B cell (primary cell): ENCODE data around the gene ENO2. TPM values are rescaled to one million over a fixed set of nuclear protein-coding genes. Genes with fewer than 3 reads are reported as not detected.

Experiments
- ATAC-seq: fragments of 200-7000 bp; cut with Tn5 transposase; one replicate; pipeline ENCODE4 v1.10.0; 2021; ENCODE audit warnings: low read depth, mild to moderate bottlenecking, moderate number of reproducible peaks, moderate library complexity
- CTCF ChIA-PET: fragments of 350-600 bp; sonication (Branson Sonifier 250); formaldehyde crosslinking; loops from one replicate; lab custom pipeline; 2021; ENCODE audit warnings: antibody characterized with exemption, inconsistent platforms; lab: Charles Lee
- POLR2A ChIA-PET: fragments of 350-600 bp; sonication (Branson Sonifier 250); formaldehyde crosslinking; loops from one replicate; lab custom pipeline; 2021; ENCODE audit warnings: antibody characterized with exemption; lab: Charles Lee
- DNase-seq: peaks from one replicate; pipeline ENCODE4 v3.0.0; 2013
- H2AFZ ChIP-seq: 2 replicates; pipeline ENCODE4 v1.6.1; 2012; ENCODE audit warnings: mild to moderate bottlenecking, low read depth, low read length; ENCODE audit not compliant: insufficient read depth, poor library complexity, severe bottlenecking
- H3K27ac ChIP-seq, 2 donors: 1 replicate in 1 of 2; 2 replicates in 1 of 2; pipeline ENCODE4 v1.5.1; 2012 to 2013; ENCODE audit warnings: low read length in 2 of 2, mild to moderate bottlenecking in 2 of 2, moderate library complexity in 1 of 2
- H3K27me3 ChIP-seq, 4 experiments: fragments of 200-600 bp in 1 of 4; sonication (generic) in 1 of 4; replicated peaks in 1 of 4; 1 replicate in 2 of 4; 2 replicates in 2 of 4; pipeline versions ENCODE4 v1.6.1 to v1.7.0; 2013 to 2016; ENCODE audit warnings: low read length in 3 of 4, mild to moderate bottlenecking in 2 of 4, mixed read lengths in 1 of 4, moderate library complexity in 1 of 4; ENCODE audit not compliant: insufficient read depth in 4 of 4, control insufficient read depth in 3 of 4; ENCODE audit errors: control extremely low read depth in 1 of 4
- H3K36me3 ChIP-seq, 2 experiments: replicated peaks in 1 of 2; 1 replicate in 1 of 2; 2 replicates in 1 of 2; pipeline versions ENCODE4 v1.6.1 to v1.7.1; 2013; ENCODE audit warnings: low read length in 1 of 2; ENCODE audit not compliant: insufficient read depth in 2 of 2, control insufficient read depth in 1 of 2; ENCODE audit errors: control extremely low read depth in 1 of 2, extremely low read depth in 1 of 2
- H3K4me1 ChIP-seq, 2 donors: fragments of 200-600 bp in 1 of 2; sonication (generic) in 1 of 2; 1 replicate in 1 of 2; 2 replicates in 1 of 2; pipeline versions ENCODE4 v1.5.1 to v1.6.1; 2013 to 2017; ENCODE audit warnings: low read length in 2 of 2; ENCODE audit not compliant: control insufficient read depth in 2 of 2, insufficient read depth in 2 of 2
- H3K4me2 ChIP-seq: replicated peaks from 2 replicates; pipeline ENCODE3; 2012; ENCODE audit warnings: mild to moderate bottlenecking, low read depth, low read length; ENCODE audit not compliant: poor library complexity, severe bottlenecking
- H3K4me3 ChIP-seq, 5 experiments: fragments of 200-600 bp in 1 of 5; sonication (generic) in 1 of 5; 1 replicate in 3 of 5; 2 replicates in 2 of 5; pipeline versions ENCODE4 v1.5.1 to v1.7.0; 2011 to 2016; ENCODE audit warnings: low read length in 4 of 5, mild to moderate bottlenecking in 4 of 5, low read depth in 2 of 5, control low read depth in 1 of 5, moderate library complexity in 1 of 5; ENCODE audit not compliant: insufficient read depth in 1 of 5; ENCODE audit errors: control extremely low read depth in 1 of 5, extremely low read depth in 1 of 5
- H3K79me2 ChIP-seq: fragments of 200-600 bp; sonication (generic); one replicate; pipeline ENCODE4 v1.6.0; 2016; ENCODE audit warnings: low read length; ENCODE audit not compliant: control insufficient read depth, insufficient read depth
- H3K9ac ChIP-seq: fragments of 200-600 bp; sonication (generic); 2 replicates; pipeline ENCODE4 v1.6.1; 2017; ENCODE audit warnings: mild to moderate bottlenecking, low read length, moderate library complexity
- H3K9me3 ChIP-seq, 3 donors: one replicate each; pipeline versions ENCODE4 v1.6.1 to v1.7.1; 2013; ENCODE audit warnings: low read length in 2 of 3; ENCODE audit not compliant: control insufficient read depth in 2 of 3, insufficient read depth in 1 of 3; ENCODE audit errors: control extremely low read depth in 1 of 3
- H4K20me1 ChIP-seq: 2 replicates; pipeline ENCODE4 v1.6.0; 2012; ENCODE audit warnings: mild to moderate bottlenecking, low read length; ENCODE audit not compliant: insufficient read depth, control insufficient read depth, poor library complexity, severe bottlenecking
- H3K27ac Mint-ChIP-seq: one replicate; pipeline ENCODE4 v1.8.0; 2021; ENCODE audit warnings: mixed read lengths
- H3K27me3 Mint-ChIP-seq: one replicate; pipeline ENCODE4 v1.8.0; 2021; ENCODE audit warnings: mixed read lengths
- H3K4me1 Mint-ChIP-seq: one replicate; pipeline ENCODE4 v1.8.0; 2021; ENCODE audit warnings: mixed read lengths
- H3K4me3 Mint-ChIP-seq: one replicate; pipeline ENCODE4 v1.8.0; 2021; ENCODE audit warnings: mixed read lengths
- H3K9me3 Mint-ChIP-seq: one replicate; pipeline ENCODE4 v1.8.0; 2022; ENCODE audit warnings: mixed read lengths; ENCODE audit not compliant: insufficient read depth
- EZH2 ChIP-seq: IDR thresholded peaks from 2 replicates; pipeline ENCODE4 v1.6.1; 2012; ENCODE audit warnings: borderline replicate concordance, low read depth, mild to moderate bottlenecking, moderate library complexity, low read length; ENCODE audit not compliant: insufficient read depth, poor library complexity, severe bottlenecking
- WGBS: methylation state at CpG from one replicate; pipeline ENCODE4 v1.1.5; 2013; ENCODE audit warnings: missing lambda C conversion rate; ENCODE audit not compliant: insufficient coverage; 5-methylcytosine and 5-hydroxymethylcytosine counted together
- intact Hi-C: fragments of 100-400 bp; cut with micrococcal nuclease; formaldehyde crosslinking; loops from one replicate; pipeline ENCODE4 v1.10.0; 2022
- polyA plus RNA-seq: library from polyadenylated mRNA; depleted of rRNA; stranded (reverse); fragments of >200 nt; gene quantifications from 2 replicates; pipeline ENCODE4 v1.2.3, GENCODE V29; 2012
- total RNA-seq, 2 donors: library from RNA; stranded (reverse); fragments of 120-200 nt in 1 of 2; gene quantifications; 1 replicate in 1 of 2; 2 replicates in 1 of 2; pipeline versions ENCODE4 v1.2.3 to v1.2.4, GENCODE V29; 2013 to 2022
- TF ChIP-seq, protein P1 (sequence below): fragments of 200-600 bp; IDR thresholded peaks from one replicate; pipeline ENCODE4 v1.8.0; 2022; ENCODE audit warnings: antibody characterized with exemption, mild to moderate bottlenecking

Gene ENO2
- total and polyA plus RNA-seq, 2 donors (not counting 1 experiment from before 2014, with no cell fraction given) = 42.5 to 55.3 TPM

DNA sequence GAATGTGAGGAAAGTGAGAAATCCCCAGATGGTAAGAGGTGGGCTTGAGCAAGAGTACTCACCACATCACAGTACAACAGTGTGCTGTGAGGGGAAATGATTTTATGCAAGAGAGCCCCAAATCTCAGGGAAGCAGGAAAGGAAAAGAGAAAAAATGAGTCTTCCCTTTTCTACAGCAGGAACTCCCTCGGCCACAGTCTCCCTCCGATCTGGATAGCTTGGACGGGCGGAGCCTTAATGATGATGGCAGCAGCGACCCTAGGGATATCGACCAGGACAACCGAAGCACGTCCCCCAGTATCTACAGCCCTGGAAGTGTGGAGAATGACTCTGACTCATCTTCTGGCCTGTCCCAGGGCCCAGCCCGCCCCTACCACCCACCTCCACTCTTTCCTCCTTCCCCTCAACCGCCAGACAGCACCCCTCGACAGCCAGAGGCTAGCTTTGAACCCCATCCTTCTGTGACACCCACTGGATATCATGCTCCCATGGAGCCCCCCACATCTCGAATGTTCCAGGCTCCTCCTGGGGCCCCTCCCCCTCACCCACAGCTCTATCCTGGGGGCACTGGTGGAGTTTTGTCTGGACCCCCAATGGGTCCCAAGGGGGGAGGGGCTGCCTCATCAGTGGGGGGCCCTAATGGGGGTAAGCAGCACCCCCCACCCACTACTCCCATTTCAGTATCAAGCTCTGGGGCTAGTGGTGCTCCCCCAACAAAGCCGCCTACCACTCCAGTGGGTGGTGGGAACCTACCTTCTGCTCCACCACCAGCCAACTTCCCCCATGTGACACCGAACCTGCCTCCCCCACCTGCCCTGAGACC, 21.2 kb downstream of the ENO2 start:
- H3K9me3 ChIP-seq = no peaks in the 10 kb centered on the region
- peaks cover 17 to 27% of the 10 kb centered on the region in 2 donors for H3K4me1 ChIP-seq
- H3K4me3 ChIP-seq = no peak overlapping the region
- ChIA-PET POLR2A (interaction anchor here (4.4 to 18.5 kb wide), 2 partner anchors 9 to 23 kb away, joined by 37 to 662 read pairs; partner anchors contain the start of genes ATN1 and PTPN6), CTCF (interaction anchor here (1.0 to 3.6 kb wide), 6 partner anchors 9 to 63 kb away, joined by 3 to 19 read pairs (median 7); partner anchors contain the start of genes C12orf57, RNU7-1 and SPSB2)
- Mint-ChIP-seq H3K4me1 (peaks cover 39% of the 10 kb centered on the region), H3K27ac (peak overlapping the region; percentile 97), H3K9me3 (no peaks in the 10 kb centered on the region), H3K4me3 (peak overlapping the region; percentile 41), H3K27me3 (no peaks in the 10 kb centered on the region)
- H3K4me2 ChIP-seq = peak overlapping the region; percentile 97
- H2AFZ ChIP-seq = no peak overlapping the region
- ATAC-seq (no peak), DNase-seq (no peak)
- H3K36me3 ChIP-seq = peaks cover 0 to 16% of the 10 kb centered on the region in 2 experiments
- intact Hi-C loops = loop anchor here (2.0 to 5.0 kb wide), 2 partner anchors 83 kb away; partner anchors contain the start of genes CDCA3, LPCAT3 and USP5
- H3K27me3 ChIP-seq = no peaks in the 10 kb centered on the region
- H3K79me2 ChIP-seq = peaks cover 20% of the 10 kb centered on the region
- H4K20me1 ChIP-seq = no peaks in the 10 kb centered on the region
- H3K27ac ChIP-seq = peak overlapping the region; percentile 88 to 91
- H3K9ac ChIP-seq = no peak overlapping the region
- 91% methylated on average over 11 of the region's 14 CpGs for WGBS
- TF ChIP-seq, protein P1, sequence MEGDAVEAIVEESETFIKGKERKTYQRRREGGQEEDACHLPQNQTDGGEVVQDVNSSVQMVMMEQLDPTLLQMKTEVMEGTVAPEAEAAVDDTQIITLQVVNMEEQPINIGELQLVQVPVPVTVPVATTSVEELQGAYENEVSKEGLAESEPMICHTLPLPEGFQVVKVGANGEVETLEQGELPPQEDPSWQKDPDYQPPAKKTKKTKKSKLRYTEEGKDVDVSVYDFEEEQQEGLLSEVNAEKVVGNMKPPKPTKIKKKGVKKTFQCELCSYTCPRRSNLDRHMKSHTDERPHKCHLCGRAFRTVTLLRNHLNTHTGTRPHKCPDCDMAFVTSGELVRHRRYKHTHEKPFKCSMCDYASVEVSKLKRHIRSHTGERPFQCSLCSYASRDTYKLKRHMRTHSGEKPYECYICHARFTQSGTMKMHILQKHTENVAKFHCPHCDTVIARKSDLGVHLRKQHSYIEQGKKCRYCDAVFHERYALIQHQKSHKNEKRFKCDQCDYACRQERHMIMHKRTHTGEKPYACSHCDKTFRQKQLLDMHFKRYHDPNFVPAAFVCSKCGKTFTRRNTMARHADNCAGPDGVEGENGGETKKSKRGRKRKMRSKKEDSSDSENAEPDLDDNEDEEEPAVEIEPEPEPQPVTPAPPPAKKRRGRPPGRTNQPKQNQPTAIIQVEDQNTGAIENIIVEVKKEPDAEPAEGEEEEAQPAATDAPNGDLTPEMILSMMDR = no peak
- no peak for TF ChIP-seq EZH2
